ENCODE results near the gene PHF3.

The PHF3 gene, protein sequence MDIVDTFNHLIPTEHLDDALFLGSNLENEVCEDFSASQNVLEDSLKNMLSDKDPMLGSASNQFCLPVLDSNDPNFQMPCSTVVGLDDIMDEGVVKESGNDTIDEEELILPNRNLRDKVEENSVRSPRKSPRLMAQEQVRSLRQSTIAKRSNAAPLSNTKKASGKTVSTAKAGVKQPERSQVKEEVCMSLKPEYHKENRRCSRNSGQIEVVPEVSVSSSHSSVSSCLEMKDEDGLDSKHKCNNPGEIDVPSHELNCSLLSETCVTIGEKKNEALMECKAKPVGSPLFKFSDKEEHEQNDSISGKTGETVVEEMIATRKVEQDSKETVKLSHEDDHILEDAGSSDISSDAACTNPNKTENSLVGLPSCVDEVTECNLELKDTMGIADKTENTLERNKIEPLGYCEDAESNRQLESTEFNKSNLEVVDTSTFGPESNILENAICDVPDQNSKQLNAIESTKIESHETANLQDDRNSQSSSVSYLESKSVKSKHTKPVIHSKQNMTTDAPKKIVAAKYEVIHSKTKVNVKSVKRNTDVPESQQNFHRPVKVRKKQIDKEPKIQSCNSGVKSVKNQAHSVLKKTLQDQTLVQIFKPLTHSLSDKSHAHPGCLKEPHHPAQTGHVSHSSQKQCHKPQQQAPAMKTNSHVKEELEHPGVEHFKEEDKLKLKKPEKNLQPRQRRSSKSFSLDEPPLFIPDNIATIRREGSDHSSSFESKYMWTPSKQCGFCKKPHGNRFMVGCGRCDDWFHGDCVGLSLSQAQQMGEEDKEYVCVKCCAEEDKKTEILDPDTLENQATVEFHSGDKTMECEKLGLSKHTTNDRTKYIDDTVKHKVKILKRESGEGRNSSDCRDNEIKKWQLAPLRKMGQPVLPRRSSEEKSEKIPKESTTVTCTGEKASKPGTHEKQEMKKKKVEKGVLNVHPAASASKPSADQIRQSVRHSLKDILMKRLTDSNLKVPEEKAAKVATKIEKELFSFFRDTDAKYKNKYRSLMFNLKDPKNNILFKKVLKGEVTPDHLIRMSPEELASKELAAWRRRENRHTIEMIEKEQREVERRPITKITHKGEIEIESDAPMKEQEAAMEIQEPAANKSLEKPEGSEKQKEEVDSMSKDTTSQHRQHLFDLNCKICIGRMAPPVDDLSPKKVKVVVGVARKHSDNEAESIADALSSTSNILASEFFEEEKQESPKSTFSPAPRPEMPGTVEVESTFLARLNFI (N-terminal part only)

DNA sequence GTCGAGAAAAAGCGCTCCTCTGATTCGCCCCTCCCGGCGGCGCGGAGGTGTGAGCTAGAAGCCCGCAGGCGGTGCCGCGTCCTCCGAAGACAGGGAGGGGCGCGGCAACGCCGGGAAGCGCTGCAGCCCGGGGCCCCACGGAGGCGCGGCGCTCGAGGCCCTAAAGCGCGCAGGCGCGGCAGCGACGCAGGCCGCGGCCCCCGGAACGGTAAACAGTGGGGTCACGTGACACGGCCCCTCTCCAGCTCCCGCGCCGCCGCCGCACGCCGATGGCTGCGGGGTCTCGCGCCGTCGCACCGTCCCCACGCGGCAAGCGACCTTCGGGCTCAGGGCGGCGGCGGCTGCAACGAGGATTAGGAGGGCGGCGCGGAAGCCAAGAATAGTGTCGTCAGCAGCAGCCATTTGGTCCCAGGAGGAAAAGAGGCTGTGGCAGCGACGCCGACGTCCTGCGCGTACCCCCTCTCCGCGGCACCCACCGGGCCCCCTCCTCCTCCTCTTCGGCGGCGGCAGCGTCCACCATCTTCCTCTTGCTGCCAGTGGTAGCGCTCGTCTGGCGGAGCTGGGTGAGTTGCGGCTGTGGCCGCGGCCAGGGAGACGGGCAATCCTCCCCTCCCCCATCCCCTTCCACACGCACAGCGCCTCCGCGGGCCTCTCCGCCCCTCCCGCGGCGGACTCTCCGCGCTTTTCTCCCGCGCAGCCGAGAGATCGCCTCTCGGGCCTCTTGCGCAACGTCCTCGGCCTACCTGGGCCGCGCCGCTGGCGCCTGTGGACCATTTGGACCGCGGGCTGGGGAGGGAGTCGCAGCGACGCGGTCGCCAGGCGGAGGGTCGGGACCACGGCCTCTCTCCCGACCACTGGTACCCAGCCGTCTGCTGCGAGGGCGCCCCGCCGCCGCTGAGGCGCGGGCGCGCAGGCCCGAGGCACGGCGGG, at the start of gene PHF3:
PHF3 (plus strand) TSS at position 215 of the 930 bp plus-strand sequence. CDS start 10,750 bp downstream, outside the sequence.
- DNase-seq, result peak; percentile 70 to 96 (median 92)
- intact Hi-C loops (cut with DNase I), result loop anchor here (2.0 to 10.0 kb wide), 3 partner anchors 37 to 63 kb away; partner anchors contain the start of genes LOC128125822 and PTP4A1

DNA sequence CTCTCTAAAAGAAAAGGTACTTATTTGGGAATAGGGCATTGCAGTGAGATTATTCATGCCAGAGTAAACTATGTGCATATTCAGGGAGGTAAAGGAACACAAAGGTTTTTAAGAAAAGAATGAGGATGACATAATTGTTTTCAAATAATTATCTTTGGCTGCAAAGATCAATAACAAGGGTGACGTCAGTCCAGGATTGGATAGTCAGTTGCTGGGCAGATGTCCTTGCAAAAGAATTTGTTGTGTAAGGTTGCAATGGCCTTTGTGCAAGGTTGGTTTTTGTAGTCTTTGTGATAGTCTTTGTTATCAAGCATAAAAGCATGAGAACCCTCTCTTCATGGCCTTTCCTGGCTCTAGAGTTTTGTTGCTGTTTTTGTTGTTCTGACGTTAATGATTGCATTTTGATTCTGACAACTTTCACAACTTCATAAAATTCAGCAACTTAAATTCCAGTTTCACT, 45.6 kb upstream of the PHF3 start:
- intact Hi-C loops (cut with DNase I), result loop anchor here (5.0 kb wide), 1 partner anchor 172 kb away; no protein-coding TSS in a partner anchor
- no peak for DNase-seq

- no peak for DNase-seq
- intact Hi-C loops (cut with DNase I), result loop anchor here (5.0 kb wide), 1 partner anchor 169 kb away; no protein-coding TSS in a partner anchor
Observed at GRCh38 chr6:63592886-63593285, 42.7 kb upstream of the PHF3 start.

DNA sequence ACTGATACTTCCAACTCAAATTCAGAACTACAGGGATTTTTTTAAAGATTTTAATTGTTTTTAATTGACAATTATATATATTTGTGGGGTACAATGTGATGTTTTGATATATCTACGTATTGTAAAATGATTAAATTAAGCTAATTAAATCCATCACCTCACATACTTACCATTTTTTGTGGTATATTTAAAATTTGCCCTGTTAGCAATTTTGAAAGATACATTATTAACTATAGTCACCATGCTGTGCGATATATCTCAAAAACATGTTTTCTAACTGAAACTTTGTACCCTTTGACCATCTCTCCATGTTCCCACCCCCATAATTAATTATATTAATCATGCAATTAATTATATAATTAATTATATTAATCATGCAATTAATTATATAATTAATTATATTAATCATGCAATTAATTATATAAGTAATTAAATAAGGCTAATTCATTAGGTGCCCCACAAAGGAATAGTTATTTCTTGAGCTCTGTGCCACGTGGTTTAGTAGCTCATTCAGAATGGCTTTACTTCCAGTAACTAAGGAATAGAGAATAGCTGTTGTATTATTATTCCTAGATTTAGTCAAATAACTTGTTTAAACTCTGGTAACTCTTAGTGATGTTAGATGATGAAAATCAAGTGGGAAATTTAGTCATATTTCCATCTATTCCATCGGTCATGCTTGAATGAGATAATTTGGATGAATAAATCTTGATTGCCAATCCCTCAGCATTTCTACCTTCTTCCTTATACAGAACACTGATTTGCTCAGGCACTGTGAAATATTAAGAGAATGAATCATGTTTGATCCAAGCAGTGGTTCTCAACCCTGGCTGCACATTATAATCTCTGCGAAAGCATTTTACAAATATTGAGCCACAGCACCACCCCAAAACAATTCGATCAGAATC, 38.2 kb upstream of the PHF3 start:
- peak in 1 of 42 donors; percentile 3 for DNase-seq
- intact Hi-C loops (cut with DNase I), result loop anchor here (2.0 kb wide), 1 partner anchor 37 kb away; the partner anchor contains the start of gene PHF3

GRCh38 chr6:63598049-63599036, 37.3 kb upstream of the PHF3 start:
- intact Hi-C loops (cut with DNase I), result loop anchor here (2.0 kb wide), 1 partner anchor 36 kb away; the partner anchor contains the start of gene PHF3
- peak; percentile 64 to 93 (median 80) for DNase-seq

GRCh38 chr6:63599243-63599642, 36.4 kb upstream of the PHF3 start:
- no peak for DNase-seq
- intact Hi-C loops (cut with DNase I), result loop anchor here (2.0 kb wide), 1 partner anchor 36 kb away; the partner anchor contains the start of gene PHF3

DNA sequence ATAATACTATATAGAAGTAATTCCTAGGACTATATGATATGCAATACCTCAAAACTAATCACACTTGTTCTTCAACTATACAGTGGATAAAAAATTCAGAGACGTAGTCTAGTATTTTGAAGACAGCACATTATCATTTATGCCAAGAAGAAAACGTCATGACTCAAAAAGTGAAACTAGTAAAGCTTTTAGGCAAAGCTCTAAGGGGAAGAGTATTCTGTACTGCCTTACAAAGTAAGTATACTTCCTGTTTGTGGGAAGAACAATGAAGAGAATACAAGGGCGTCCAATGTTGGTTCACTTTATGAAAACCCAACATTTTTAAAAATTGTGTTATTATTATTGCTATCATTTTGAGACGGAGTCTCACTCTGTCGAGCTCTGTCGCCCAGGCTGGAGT, 35.5 kb upstream of the PHF3 start:
- DNase-seq, result no peak
- intact Hi-C loops (cut with DNase I), result no loop called here

DNA sequence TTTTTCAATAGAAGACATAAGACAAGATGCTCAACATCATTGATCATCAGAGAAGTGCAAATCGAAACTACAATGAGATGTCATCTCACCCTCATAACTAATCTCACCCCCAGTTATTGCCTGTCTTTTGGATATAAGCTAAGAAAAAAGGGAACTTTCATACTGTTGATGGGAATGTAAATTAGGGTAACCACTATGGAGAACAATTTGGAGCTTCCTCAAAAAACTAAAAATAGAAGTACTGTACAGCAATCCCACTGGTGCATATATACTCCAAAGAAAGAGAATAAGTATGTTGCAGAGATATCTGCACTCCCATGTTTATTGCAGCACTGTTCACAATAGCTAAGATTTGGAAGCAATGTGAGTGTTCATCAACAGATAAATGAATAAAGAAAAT, 26.4 kb upstream of the PHF3 start:
- no peak for DNase-seq

DNA sequence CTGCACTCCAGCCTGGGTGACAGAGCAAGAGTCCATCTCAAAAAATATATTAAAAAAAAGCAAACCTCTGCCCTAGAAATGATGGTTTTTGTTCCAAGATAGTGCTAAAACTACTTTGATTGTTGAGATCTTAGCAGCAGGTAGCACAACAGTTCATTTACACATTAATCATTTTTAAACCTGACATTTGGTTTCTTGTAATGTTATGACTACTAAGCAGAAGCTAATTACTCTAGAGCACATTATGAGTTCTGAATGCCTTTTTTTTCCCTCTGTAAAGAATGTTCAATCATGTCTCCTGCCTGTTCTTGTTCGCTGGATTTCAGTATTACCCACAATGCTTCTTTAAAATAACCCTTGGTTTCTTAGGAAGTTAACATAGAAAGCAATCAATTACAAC, 24.7 kb upstream of the PHF3 start:
- intact Hi-C loops (cut with DNase I), result no loop called here
- DNase-seq, result no peak

More for the DNA sequence above, 26.4 kb upstream of the PHF3 start:
- intact Hi-C loops (cut with DNase I), result no loop called here

DNA sequence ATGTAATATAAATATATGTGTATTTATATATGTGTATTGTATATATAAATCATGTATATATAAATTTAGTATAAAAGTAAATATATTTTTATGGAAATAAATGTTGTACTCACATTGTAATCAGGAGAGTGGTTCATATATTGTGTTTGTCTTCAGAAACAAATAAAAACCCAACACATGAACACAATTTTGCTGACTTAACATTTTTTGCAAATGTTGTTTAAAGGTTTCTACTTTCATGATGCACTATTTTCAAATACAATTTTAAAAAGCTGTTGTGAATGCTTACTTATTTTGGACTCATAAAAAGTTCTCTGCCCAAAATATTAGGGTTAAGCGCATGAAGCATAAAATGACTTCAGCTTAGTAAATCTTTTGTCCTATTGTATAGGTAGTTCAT, 24.0 kb upstream of the PHF3 start:
- intact Hi-C loops (cut with DNase I), result no loop called here
- no peak for DNase-seq

- DNase-seq, result no peak
Observed at GRCh38 chr6:63615590-63615989, 20.0 kb upstream of the PHF3 start.

GRCh38 chr6:63624091-63624490, 11.5 kb upstream of the PHF3 start:
- intact Hi-C loops (cut with DNase I), result no loop called here
- DNase-seq, result no peak

More at GRCh38 chr6:63615590-63615989, 20.0 kb upstream of the PHF3 start:
- intact Hi-C loops (cut with DNase I), result no loop called here

- no peak for DNase-seq
- intact Hi-C loops (cut with DNase I), result loop anchor here (10.0 kb wide), 1 partner anchor 54 kb away; no protein-coding TSS in a partner anchor
Observed at GRCh38 chr6:63630466-63630865, 5.1 kb upstream of the PHF3 start.

- DNase-seq, result peak in 1 of 42 donors; percentile 2
- intact Hi-C loops (cut with DNase I), result loop anchor here (2.0 to 10.0 kb wide), 3 partner anchors 36 to 62 kb away; partner anchors contain the start of genes LOC128125822 and PTP4A1
Observed at GRCh38 chr6:63634630-63635029, 972 bp upstream of the PHF3 start.

- intact Hi-C loops (cut with DNase I), result loop anchor here (2.0 to 10.0 kb wide), 3 partner anchors 36 to 62 kb away; partner anchors contain the start of genes LOC128125822 and PTP4A1
- DNase-seq, result peak in 10 of 42 donors; percentile 1 to 27 (median 12)
Observed at GRCh38 chr6:63635215-63635587, 401 bp upstream of the PHF3 start.
